ENCODE measurements around the gene KLRC4.
"Not testable (repeated sequence)": the region's sequence is repeated elsewhere in the genome, so short reads cannot be mapped to it uniquely, and the experiment has no call there.

The KLRC4 gene

GRCh38 chr12:10409392-10409791 is at the start of gene KLRC4:
TSS of gene KLRC4 (minus strand) at chr12:10409757. CDS start at chr12:10409575, 182 bp downstream.
- H3K9ac ChIP-seq (ENCODE audit: insufficient read length), result no peak within 1 kb of the TSS
- DNase-seq (ENCODE audit: low read depth, low spot score), result no peak
- H3K9me3 ChIP-seq (ENCODE audit: low read depth, low read length), result peaks cover 5% of the 10 kb centered on the region; the same call in 1 of the 2 replicates
- no peak within 1 kb of the TSS for H3K4me3 ChIP-seq
- no peak for TF ChIP-seq FOXP2 (optimal IDR thresholded peaks at IDR 0.05; ENCODE audit: control extremely low read depth, extremely low read length, insufficient read depth)
- TF ChIP-seq EZH2 (IDR thresholded peaks at IDR 0.05), result no peak
- TF ChIP-seq POLR2AphosphoS5 (IDR thresholded peaks at IDR 0.05; ENCODE audit: borderline replicate concordance, low read depth, low read length), result no peak
- no peak within 1 kb of the TSS for H3K27ac ChIP-seq
- no peaks in the 10 kb centered on the region for H3K36me3 ChIP-seq (ENCODE audit: insufficient read depth, low read length)

- DNase-seq (ENCODE audit: low read depth, low spot score), result no peak
- TF ChIP-seq FOXP2 (optimal IDR thresholded peaks at IDR 0.05; ENCODE audit: control extremely low read depth, extremely low read length, insufficient read depth), result no peak
- no peak for TF ChIP-seq POLR2AphosphoS5 (IDR thresholded peaks at IDR 0.05; ENCODE audit: borderline replicate concordance, low read depth, low read length)
- no peak overlapping the region for H3K9ac ChIP-seq (ENCODE audit: insufficient read length)
- no peaks in the 10 kb centered on the region for H3K9me3 ChIP-seq (ENCODE audit: low read depth, low read length)
- no peak overlapping the region for H3K4me3 ChIP-seq
- no peaks in the 10 kb centered on the region for H3K36me3 ChIP-seq (ENCODE audit: insufficient read depth, low read length)
- H3K27ac ChIP-seq, result no peak overlapping the region
These were observed 48.2 kb upstream of the KLRC4 start for GRCh38 chr12:10457760-10458159.

GRCh38 chr12:10456856-10457255 is 47.3 kb upstream of the KLRC4 start:
- H3K27ac ChIP-seq, result no peak overlapping the region
- no peak for TF ChIP-seq EZH2 (IDR thresholded peaks at IDR 0.05)
- no peak for TF ChIP-seq FOXP2 (optimal IDR thresholded peaks at IDR 0.05; ENCODE audit: control extremely low read depth, extremely low read length, insufficient read depth)
- TF ChIP-seq POLR2AphosphoS5 (IDR thresholded peaks at IDR 0.05; ENCODE audit: borderline replicate concordance, low read depth, low read length), result no peak
- DNase-seq (ENCODE audit: low read depth, low spot score), result no peak
- H3K4me3 ChIP-seq, result no peak overlapping the region
- no peaks in the 10 kb centered on the region for H3K36me3 ChIP-seq (ENCODE audit: insufficient read depth, low read length)
- H3K9ac ChIP-seq (ENCODE audit: insufficient read length), result no peak overlapping the region
- H3K9me3 ChIP-seq (ENCODE audit: low read depth, low read length), result no peaks in the 10 kb centered on the region

GRCh38 chr12:10455766-10456165 is 46.2 kb upstream of the KLRC4 start:
- Histone ChIP-seq H3K9ac (ENCODE audit: insufficient read length) (no peak overlapping the region), H3K27ac (no peak overlapping the region), H3K4me3 (no peak overlapping the region), H3K9me3 (ENCODE audit: low read depth, low read length) (no peaks in the 10 kb centered on the region), H3K36me3 (ENCODE audit: insufficient read depth, low read length) (no peaks in the 10 kb centered on the region)
- TF ChIP-seq EZH2 (IDR thresholded peaks at IDR 0.05) (no peak), POLR2AphosphoS5 (IDR thresholded peaks at IDR 0.05; ENCODE audit: borderline replicate concordance, low read depth, low read length) (no peak), FOXP2 (optimal IDR thresholded peaks at IDR 0.05; ENCODE audit: control extremely low read depth, extremely low read length, insufficient read depth) (no peak)
- no peak for DNase-seq (ENCODE audit: low read depth, low spot score)

- Histone ChIP-seq H3K9ac (ENCODE audit: insufficient read length) (no peak overlapping the region), H3K36me3 (ENCODE audit: insufficient read depth, low read length) (no peaks in the 10 kb centered on the region), H3K27ac (no peak overlapping the region), H3K9me3 (ENCODE audit: low read depth, low read length) (no peaks in the 10 kb centered on the region), H3K4me3 (no peak overlapping the region)
- no peak for DNase-seq (ENCODE audit: low read depth, low spot score)
- TF ChIP-seq FOXP2 (optimal IDR thresholded peaks at IDR 0.05; ENCODE audit: control extremely low read depth, extremely low read length, insufficient read depth) (no peak), EZH2 (IDR thresholded peaks at IDR 0.05) (no peak), POLR2AphosphoS5 (IDR thresholded peaks at IDR 0.05; ENCODE audit: borderline replicate concordance, low read depth, low read length) (no peak)
These were observed 45.0 kb upstream of the KLRC4 start for GRCh38 chr12:10454531-10454930.

- no peaks in the 10 kb centered on the region for H3K36me3 ChIP-seq (ENCODE audit: insufficient read depth, low read length)
- DNase-seq (ENCODE audit: low read depth, low spot score), result no peak
- H3K27ac ChIP-seq, result no peak within 1 kb of the TSS
- H3K9me3 ChIP-seq (ENCODE audit: low read depth, low read length), result no peaks in the 10 kb centered on the region
- TF ChIP-seq FOXP2 (optimal IDR thresholded peaks at IDR 0.05; ENCODE audit: control extremely low read depth, extremely low read length, insufficient read depth) (no peak), POLR2AphosphoS5 (IDR thresholded peaks at IDR 0.05; ENCODE audit: borderline replicate concordance, low read depth, low read length) (no peak), EZH2 (IDR thresholded peaks at IDR 0.05) (no peak)
- H3K9ac ChIP-seq (ENCODE audit: insufficient read length), result no peak within 1 kb of the TSS
- H3K4me3 ChIP-seq, result no peak within 1 kb of the TSS
These were observed 43.6 kb upstream of the KLRC4 start, which contains the start of gene KLRC1 for GRCh38 chr12:10453156-10453555. TSS of gene KLRC1 (minus strand) at chr12:10453377. CDS start at chr12:10451156, 2,221 bp downstream.

- TF ChIP-seq FOXP2 (optimal IDR thresholded peaks at IDR 0.05; ENCODE audit: control extremely low read depth, extremely low read length, insufficient read depth), result no peak
- no peak for TF ChIP-seq POLR2AphosphoS5 (IDR thresholded peaks at IDR 0.05; ENCODE audit: borderline replicate concordance, low read depth, low read length)
- TF ChIP-seq EZH2 (IDR thresholded peaks at IDR 0.05), result no peak
- no peak for DNase-seq (ENCODE audit: low read depth, low spot score)
- Histone ChIP-seq H3K9me3 (ENCODE audit: low read depth, low read length) (no peaks in the 10 kb centered on the region), H3K9ac (ENCODE audit: insufficient read length) (no peak overlapping the region), H3K27ac (no peak overlapping the region), H3K4me3 (no peak overlapping the region), H3K36me3 (ENCODE audit: insufficient read depth, low read length) (no peaks in the 10 kb centered on the region)
These were observed 38.7 kb upstream of the KLRC4 start for GRCh38 chr12:10448236-10448635.

GRCh38 chr12:10446052-10446451 is 36.5 kb upstream of the KLRC4 start:
- H3K4me3 ChIP-seq; H3K36me3 ChIP-seq (ENCODE audit: insufficient read depth, low read length); DNase-seq (ENCODE audit: low read depth, low spot score); H3K27ac ChIP-seq; H3K9me3 ChIP-seq (ENCODE audit: low read depth, low read length); H3K9ac ChIP-seq (ENCODE audit: insufficient read length): not testable (repeated sequence)

- H3K4me3 ChIP-seq; H3K9me3 ChIP-seq (ENCODE audit: low read depth, low read length); H3K27ac ChIP-seq; H3K9ac ChIP-seq (ENCODE audit: insufficient read length); DNase-seq (ENCODE audit: low read depth, low spot score); H3K36me3 ChIP-seq (ENCODE audit: insufficient read depth, low read length): not testable (repeated sequence)
These were observed 31.6 kb upstream of the KLRC4 start for GRCh38 chr12:10441144-10441543.

GRCh38 chr12:10439608-10440274 is 30.2 kb upstream of the KLRC4 start:
- not testable (repeated sequence) for H3K36me3 ChIP-seq (ENCODE audit: insufficient read depth, low read length); H3K4me3 ChIP-seq; DNase-seq (ENCODE audit: low read depth, low spot score); H3K27ac ChIP-seq; H3K9ac ChIP-seq (ENCODE audit: insufficient read length); H3K9me3 ChIP-seq (ENCODE audit: low read depth, low read length)

- H3K4me3 ChIP-seq; H3K27ac ChIP-seq; DNase-seq (ENCODE audit: low read depth, low spot score); H3K9me3 ChIP-seq (ENCODE audit: low read depth, low read length); H3K9ac ChIP-seq (ENCODE audit: insufficient read length); H3K36me3 ChIP-seq (ENCODE audit: insufficient read depth, low read length): not testable (repeated sequence)
These were observed 28.0 kb upstream of the KLRC4 start for GRCh38 chr12:10437601-10438000.

GRCh38 chr12:10435816-10436215 is 26.3 kb upstream of the KLRC4 start, which contains the start of gene KLRC2:
TSS of gene KLRC2 (minus strand) at chr12:10436010. CDS start at chr12:10435986, 24 bp downstream.
- H3K9ac ChIP-seq (ENCODE audit: insufficient read length); H3K36me3 ChIP-seq (ENCODE audit: insufficient read depth, low read length); H3K4me3 ChIP-seq; H3K9me3 ChIP-seq (ENCODE audit: low read depth, low read length); H3K27ac ChIP-seq; DNase-seq (ENCODE audit: low read depth, low spot score): not testable (repeated sequence)

- not testable (repeated sequence) for H3K27ac ChIP-seq; H3K4me3 ChIP-seq; H3K9me3 ChIP-seq (ENCODE audit: low read depth, low read length); H3K9ac ChIP-seq (ENCODE audit: insufficient read length); H3K36me3 ChIP-seq (ENCODE audit: insufficient read depth, low read length); DNase-seq (ENCODE audit: low read depth, low spot score)
These were observed 21.1 kb upstream of the KLRC4 start for GRCh38 chr12:10430623-10431022.

Data from SK-N-MC (cell line).